SK-N-SH (cell line): ENCODE data around the gene PTPN22. TPM values are rescaled to one million over a fixed set of nuclear protein-coding genes. Genes with fewer than 3 reads are reported as not detected.
"Not testable (repeated sequence)": the region's sequence is repeated elsewhere in the genome, so short reads cannot be mapped to it uniquely, and the experiment has no call there.

Experiments used
- CTCF ChIA-PET: fragments of 300-600, 350-600 bp; formaldehyde crosslinking; extraction: SDS; loops from one replicate; lab custom pipeline; 2021; lab: Yijun Ruan, JAX
- POLR2A ChIA-PET: fragments of 350-600 bp; sonication (Branson Sonifier 250); formaldehyde crosslinking; extraction: SDS; loops from one replicate; lab custom pipeline; 2020; ENCODE audit warnings: antibody characterized with exemption, inconsistent platforms; lab: Yijun Ruan, JAX
- DNase-seq: peaks from one replicate; pipeline ENCODE4 v3.0.0; 2012
- H2AFZ ChIP-seq: fragments of 200-600 bp; sonication (generic); 2 replicates; pipeline ENCODE4 v1.8.1; 2016; ENCODE audit warnings: antibody characterized with exemption, mild to moderate bottlenecking, low read depth
- H3F3A ChIP-seq: fragments of 200-600 bp; sonication (generic); replicated peaks from 2 replicates; pipeline ENCODE3; 2016; ENCODE audit warnings: antibody characterized with exemption, mild to moderate bottlenecking; ENCODE audit not compliant: insufficient read depth
- H3K27ac ChIP-seq, 2 experiments: fragments of 200-500 bp in 1 of 2; fragments of 200-600 bp in 1 of 2; sonication (Bioruptor generic) in 1 of 2; sonication (generic), shearing (Covaris generic) in 1 of 2; 2 replicates each; pipeline versions ENCODE4 v1.5.1 to v1.6.1; 2014 to 2016; ENCODE audit warnings: low read depth in 2 of 2, inconsistent platforms in 1 of 2, low read length in 1 of 2, mild to moderate bottlenecking in 1 of 2, mixed read lengths in 1 of 2
- H3K27me3 ChIP-seq: fragments of 200-600 bp; sonication (generic), shearing (Covaris generic); 2 replicates; pipeline ENCODE4 v1.6.1; 2016; ENCODE audit warnings: mixed run types; ENCODE audit not compliant: insufficient read depth
- H3K36me3 ChIP-seq, 2 experiments: fragments of 200-500 bp in 1 of 2; fragments of 200-600 bp in 1 of 2; sonication (Bioruptor generic) in 1 of 2; sonication (generic) in 1 of 2; replicated peaks in 1 of 2; 2 replicates each; pipeline versions ENCODE3 to v1.5.1; 2014 to 2016; ENCODE audit warnings: low read length in 1 of 2, mild to moderate bottlenecking in 1 of 2; ENCODE audit not compliant: insufficient read depth in 2 of 2, control insufficient read depth in 1 of 2
- H3K4me1 ChIP-seq, 2 experiments: fragments of 200-500 bp in 1 of 2; fragments of 200-600 bp in 1 of 2; sonication (Bioruptor generic) in 1 of 2; sonication (generic), shearing (Covaris generic) in 1 of 2; 2 replicates each; pipeline versions ENCODE4 v1.5.1 to v1.6.1; 2014 to 2016; ENCODE audit warnings: low read depth in 1 of 2, low read length in 1 of 2, mixed run types in 1 of 2; ENCODE audit not compliant: insufficient read depth in 2 of 2, control insufficient read depth in 1 of 2
- H3K4me2 ChIP-seq: fragments of 200-600 bp; sonication (generic), shearing (Covaris generic); 2 replicates; pipeline ENCODE4 v1.6.1; 2017; ENCODE audit warnings: mixed run types
- H3K4me3 ChIP-seq, 2 experiments: fragments of 200-500 bp in 1 of 2; fragments of 200-600 bp in 1 of 2; sonication (Bioruptor generic) in 1 of 2; sonication (generic), shearing (Covaris generic) in 1 of 2; 2 replicates each; pipeline versions ENCODE4 v1.5.1 to v1.8.1; 2014 to 2016; ENCODE audit warnings: low read depth in 2 of 2, inconsistent platforms in 1 of 2, low read length in 1 of 2, mild to moderate bottlenecking in 1 of 2, mixed read lengths in 1 of 2, moderate library complexity in 1 of 2
- H3K79me2 ChIP-seq: fragments of 200-600 bp; sonication (generic); 2 replicates; pipeline ENCODE4 v1.8.1; 2017; ENCODE audit warnings: mild to moderate bottlenecking; ENCODE audit not compliant: insufficient read depth
- H3K9ac ChIP-seq: fragments of 200-600 bp; sonication (generic); 2 replicates; pipeline ENCODE4 v1.6.1; 2017; ENCODE audit warnings: mixed run types
- H3K9me2 ChIP-seq: fragments of 200-600 bp; sonication (generic); 2 replicates; pipeline ENCODE4 v1.6.1; 2017; ENCODE audit warnings: mixed run types
- H3K9me3 ChIP-seq: fragments of 200-600 bp; sonication (generic); 2 replicates; pipeline ENCODE4 v1.6.1; 2017; ENCODE audit warnings: mixed run types, mild to moderate bottlenecking, moderate library complexity
- H4K20me1 ChIP-seq: fragments of 200-600 bp; sonication (generic); 2 replicates; pipeline ENCODE4 v1.6.1; 2017; ENCODE audit warnings: mild to moderate bottlenecking, mixed run types; ENCODE audit not compliant: insufficient read depth
- CHD2 ChIP-seq: fragments of 150-350 bp; IDR thresholded peaks from 2 replicates; pipeline ENCODE4 v1.6.1; 2018; ENCODE audit warnings: low read length; ENCODE audit not compliant: partially characterized antibody
- CTCF ChIP-seq: fragments of 200-600 bp; sonication (generic); IDR thresholded peaks from 2 replicates; pipeline ENCODE4 v1.6.1; 2017; ENCODE audit warnings: antibody characterized with exemption, mild to moderate bottlenecking, moderate library complexity
- FOSL2 ChIP-seq: IDR thresholded peaks from 2 replicates; pipeline ENCODE4 v1.4.0; 2012; ENCODE audit warnings: low read depth, mild to moderate bottlenecking, moderate library complexity, borderline replicate concordance
- FOXJ3 ChIP-seq: sonication (generic); formaldehyde crosslinking; IDR thresholded peaks from 2 replicates; pipeline ENCODE4 v1.5.1; 2020; ENCODE audit warnings: mild to moderate bottlenecking, missing genetic modification reagents
- FOXM1 ChIP-seq: IDR thresholded peaks from 2 replicates; pipeline ENCODE4 v1.4.0; 2012; ENCODE audit warnings: low read depth, mild to moderate bottlenecking
- GABPA ChIP-seq: IDR thresholded peaks from 2 replicates; pipeline ENCODE4 v1.4.0; 2012; ENCODE audit warnings: low read depth, mild to moderate bottlenecking
- JUND ChIP-seq: IDR thresholded peaks from 2 replicates; pipeline ENCODE4 v1.4.0; 2012
- MAX ChIP-seq: IDR thresholded peaks from 2 replicates; pipeline ENCODE4 v1.4.0; 2012; ENCODE audit warnings: low read depth
- MEF2A ChIP-seq: IDR thresholded peaks from 2 replicates; pipeline ENCODE4 v1.4.0; 2012; ENCODE audit warnings: low read depth, borderline replicate concordance
- NRF1 ChIP-seq: IDR thresholded peaks from 2 replicates; pipeline ENCODE4 v1.6.1; 2012; ENCODE audit warnings: low read depth, mild to moderate bottlenecking, low read length
- RFX5 ChIP-seq: IDR thresholded peaks from 2 replicates; pipeline ENCODE4 v1.6.1; 2012; ENCODE audit warnings: mild to moderate bottlenecking, improper control_type of control experiment, low read length
- RXRA ChIP-seq: IDR thresholded peaks from 2 replicates; pipeline ENCODE4 v1.4.0; 2012; ENCODE audit warnings: low read depth, mild to moderate bottlenecking, borderline replicate concordance
- SIN3A ChIP-seq: IDR thresholded peaks from 2 replicates; pipeline ENCODE4 v1.6.1; 2012; ENCODE audit warnings: low read depth, mild to moderate bottlenecking, low read length, moderate library complexity, borderline replicate concordance
- TEAD4 ChIP-seq: IDR thresholded peaks from 2 replicates; pipeline ENCODE4 v1.4.0; 2012; ENCODE audit warnings: mild to moderate bottlenecking, borderline replicate concordance; ENCODE audit not compliant: insufficient read depth
- USF2 ChIP-seq: fragments of 150-350 bp; IDR thresholded peaks from 2 replicates; pipeline ENCODE4 v1.6.1; 2017; ENCODE audit warnings: antibody characterized with exemption, low read length, low read depth, borderline replicate concordance
- YY1 ChIP-seq: IDR thresholded peaks from 2 replicates; pipeline ENCODE4 v1.4.0; 2012; ENCODE audit warnings: low read depth, mild to moderate bottlenecking
- ZBTB33 ChIP-seq: IDR thresholded peaks from 2 replicates; pipeline ENCODE4 v1.4.0; 2012; ENCODE audit warnings: low read depth, borderline replicate concordance
- WGBS: methylation state at CpG from one replicate; pipeline ENCODE4 v1.1.6; 2017; ENCODE audit warnings: low lambda C conversion rate; 5-methylcytosine and 5-hydroxymethylcytosine counted together
- polyA plus RNA-seq, 3 experiments: library from polyadenylated mRNA; depleted of rRNA; stranded (reverse); fragments of >200 nt; gene quantifications; 2 replicates each; pipeline ENCODE4 v1.2.3, GENCODE V29; 2012
- TF ChIP-seq, protein P1 (sequence below): IDR thresholded peaks from 2 replicates; pipeline ENCODE4 v1.6.1; 2012; ENCODE audit warnings: mild to moderate bottlenecking, low read depth, low read length, moderate library complexity
- TF ChIP-seq, protein P2 (sequence below): IDR thresholded peaks from 2 replicates; pipeline ENCODE4 v1.4.0; 2012; ENCODE audit warnings: low read depth, borderline replicate concordance

PTPN22 gene
- polyA plus RNA-seq, 1 of the 3 experiments (the other 2 are of a cell fraction) = 0.12 TPM

DNA sequence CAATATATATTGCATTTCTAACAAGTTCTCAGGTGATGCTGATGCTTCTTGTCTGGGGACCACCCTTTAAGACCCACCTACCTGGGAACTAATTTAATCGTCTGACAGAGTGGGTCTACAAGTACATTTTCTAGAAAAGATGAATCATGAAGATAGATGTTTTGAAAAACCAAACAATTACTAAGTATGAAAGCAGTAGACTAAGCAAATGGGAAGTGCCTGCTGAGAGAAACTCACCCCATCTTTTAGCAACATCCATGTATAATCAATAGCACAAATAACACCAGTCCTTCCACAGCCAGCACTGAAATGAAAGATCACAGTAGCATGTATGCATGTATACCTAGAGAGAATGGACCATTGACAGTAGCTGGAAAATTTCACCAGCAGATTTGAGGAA lies 17.3 kb downstream of the PTPN22 start:
- ChIA-PET CTCF (no interaction called here), POLR2A (no interaction called here)
- H2AFZ ChIP-seq = no peak overlapping the region
- H3K36me3 ChIP-seq = no peaks in the 10 kb centered on the region
- no peaks in the 10 kb centered on the region for H4K20me1 ChIP-seq
- H3K4me3 ChIP-seq = no peak overlapping the region
- H3K4me1 ChIP-seq = peaks cover 0 to 9% of the 10 kb centered on the region in 2 experiments; a peak in 1 of 4 replicates
- H3K9me2 ChIP-seq = no peaks in the 10 kb centered on the region
- no peaks in the 10 kb centered on the region for H3K79me2 ChIP-seq
- H3K9ac ChIP-seq = no peak overlapping the region
- DNase-seq = no peak
- no peaks in the 10 kb centered on the region for H3K27me3 ChIP-seq
- WGBS = 46% methylated on average over 1 of the region's 1 CpG
- no peak overlapping the region for H3K4me2 ChIP-seq
- H3K9me3 ChIP-seq = no peaks in the 10 kb centered on the region
- H3F3A ChIP-seq = peaks cover 8% of the 10 kb centered on the region
- TF ChIP-seq CHD2 = no peak
- no peak for TF ChIP-seq ZBTB33
- TF ChIP-seq YY1 = no peak
- TF ChIP-seq FOXM1 = no peak
- no peak for TF ChIP-seq GABPA
- no peak for TF ChIP-seq FOXJ3 (CRISPR knock-in tag)
- TF ChIP-seq NRF1 = no peak
- TF ChIP-seq, protein P1, sequence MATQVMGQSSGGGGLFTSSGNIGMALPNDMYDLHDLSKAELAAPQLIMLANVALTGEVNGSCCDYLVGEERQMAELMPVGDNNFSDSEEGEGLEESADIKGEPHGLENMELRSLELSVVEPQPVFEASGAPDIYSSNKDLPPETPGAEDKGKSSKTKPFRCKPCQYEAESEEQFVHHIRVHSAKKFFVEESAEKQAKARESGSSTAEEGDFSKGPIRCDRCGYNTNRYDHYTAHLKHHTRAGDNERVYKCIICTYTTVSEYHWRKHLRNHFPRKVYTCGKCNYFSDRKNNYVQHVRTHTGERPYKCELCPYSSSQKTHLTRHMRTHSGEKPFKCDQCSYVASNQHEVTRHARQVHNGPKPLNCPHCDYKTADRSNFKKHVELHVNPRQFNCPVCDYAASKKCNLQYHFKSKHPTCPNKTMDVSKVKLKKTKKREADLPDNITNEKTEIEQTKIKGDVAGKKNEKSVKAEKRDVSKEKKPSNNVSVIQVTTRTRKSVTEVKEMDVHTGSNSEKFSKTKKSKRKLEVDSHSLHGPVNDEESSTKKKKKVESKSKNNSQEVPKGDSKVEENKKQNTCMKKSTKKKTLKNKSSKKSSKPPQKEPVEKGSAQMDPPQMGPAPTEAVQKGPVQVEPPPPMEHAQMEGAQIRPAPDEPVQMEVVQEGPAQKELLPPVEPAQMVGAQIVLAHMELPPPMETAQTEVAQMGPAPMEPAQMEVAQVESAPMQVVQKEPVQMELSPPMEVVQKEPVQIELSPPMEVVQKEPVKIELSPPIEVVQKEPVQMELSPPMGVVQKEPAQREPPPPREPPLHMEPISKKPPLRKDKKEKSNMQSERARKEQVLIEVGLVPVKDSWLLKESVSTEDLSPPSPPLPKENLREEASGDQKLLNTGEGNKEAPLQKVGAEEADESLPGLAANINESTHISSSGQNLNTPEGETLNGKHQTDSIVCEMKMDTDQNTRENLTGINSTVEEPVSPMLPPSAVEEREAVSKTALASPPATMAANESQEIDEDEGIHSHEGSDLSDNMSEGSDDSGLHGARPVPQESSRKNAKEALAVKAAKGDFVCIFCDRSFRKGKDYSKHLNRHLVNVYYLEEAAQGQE = no peak
- no peak for TF ChIP-seq JUND
- TF ChIP-seq USF2 = no peak
- TF ChIP-seq SIN3A = no peak
- no peak for TF ChIP-seq FOSL2
- no peak for TF ChIP-seq MAX
- TF ChIP-seq TEAD4 = no peak
- no peak for TF ChIP-seq CTCF
- TF ChIP-seq MEF2A = no peak
- no peak for TF ChIP-seq RXRA
- TF ChIP-seq, protein P2, sequence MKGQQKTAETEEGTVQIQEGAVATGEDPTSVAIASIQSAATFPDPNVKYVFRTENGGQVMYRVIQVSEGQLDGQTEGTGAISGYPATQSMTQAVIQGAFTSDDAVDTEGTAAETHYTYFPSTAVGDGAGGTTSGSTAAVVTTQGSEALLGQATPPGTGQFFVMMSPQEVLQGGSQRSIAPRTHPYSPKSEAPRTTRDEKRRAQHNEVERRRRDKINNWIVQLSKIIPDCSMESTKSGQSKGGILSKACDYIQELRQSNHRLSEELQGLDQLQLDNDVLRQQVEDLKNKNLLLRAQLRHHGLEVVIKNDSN = no peak
- no peak for TF ChIP-seq RFX5
- no peak overlapping the region for H3K27ac ChIP-seq

DNA sequence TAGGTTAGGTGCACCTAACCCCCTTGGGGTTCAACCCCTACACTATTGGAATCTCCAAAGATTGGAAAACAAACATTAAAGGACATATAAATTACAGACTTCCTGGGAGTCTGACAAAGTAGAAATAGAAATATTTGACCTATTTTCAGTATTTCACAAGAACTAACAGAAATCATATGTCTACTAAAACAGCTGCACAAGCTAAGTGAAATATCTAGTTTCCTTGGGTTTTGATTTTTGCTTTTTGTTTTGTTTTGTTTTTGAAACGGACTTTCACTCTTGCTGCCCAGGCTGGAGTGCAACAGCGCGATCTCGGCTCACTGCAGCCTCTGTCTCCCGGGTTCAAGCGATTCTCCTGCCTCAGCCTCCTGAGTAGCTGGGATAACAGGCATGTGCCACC lies 18.8 kb downstream of the PTPN22 start:
- POLR2A ChIA-PET, H2AFZ ChIP-seq, H3K9me3 ChIP-seq, H3K36me3 ChIP-seq, H3F3A ChIP-seq, H3K4me3 ChIP-seq, H3K4me1 ChIP-seq, H3K9me2 ChIP-seq, H3K4me2 ChIP-seq, DNase-seq, H3K79me2 ChIP-seq, H3K27ac ChIP-seq, H3K9ac ChIP-seq, H3K27me3 ChIP-seq, H4K20me1 ChIP-seq: not testable (repeated sequence)
- WGBS = 91% methylated on average over 6 of the region's 6 CpGs
- CTCF ChIA-PET = interaction anchor here (0.8 kb wide), 1 partner anchor 16 kb away, joined by 3 read pairs; no protein-coding TSS in a partner anchor
